ENCODE measurements around the gene DNM3.

- TF ChIP-seq MYC (IDR thresholded peaks at IDR 0.05; ENCODE audit: low read depth, low read length): no peak
- TF ChIP-seq CTCF (IDR thresholded peaks at IDR 0.05; ENCODE audit: low read depth, low read length): no peak
- no peak for TF ChIP-seq POLR2A (IDR thresholded peaks at IDR 0.05; ENCODE audit: extremely low read depth, insufficient read length)
Observed at GRCh38 chr1:171863531-171863930, 22.2 kb downstream of the DNM3 start.
